IPS-20b (cell line): ENCODE results near the gene PAX6.

Source experiments
- H3K27ac ChIP-seq: one replicate; pipeline ENCODE4 v1.5.1; 2013; ENCODE audit warnings: low read length
- H3K27me3 ChIP-seq: 2 replicates; pipeline ENCODE4 v1.6.1; 2013; ENCODE audit warnings: mild to moderate bottlenecking, low read length, inconsistent platforms; ENCODE audit not compliant: insufficient read depth
- H3K36me3 ChIP-seq: 2 replicates; pipeline ENCODE4 v1.6.1; 2013; ENCODE audit warnings: low read depth, mild to moderate bottlenecking, inconsistent platforms, low read length, moderate library complexity; ENCODE audit not compliant: insufficient read depth
- H3K4me1 ChIP-seq: 2 replicates; pipeline ENCODE4 v1.6.1; 2013; ENCODE audit warnings: mild to moderate bottlenecking, control low read depth, inconsistent platforms, low read length, moderate library complexity; ENCODE audit not compliant: insufficient read depth
- H3K4me3 ChIP-seq: 2 replicates; pipeline ENCODE4 v1.5.1; 2013; ENCODE audit warnings: mild to moderate bottlenecking, low read length, inconsistent platforms
- H3K9ac ChIP-seq: 2 replicates; pipeline ENCODE4 v1.6.1; 2013; ENCODE audit warnings: low read depth, mild to moderate bottlenecking, inconsistent platforms, low read length, moderate library complexity
- H3K9me3 ChIP-seq: 2 replicates; pipeline ENCODE4 v1.6.1; 2013; ENCODE audit warnings: mild to moderate bottlenecking, low read depth, low read length, inconsistent platforms; ENCODE audit not compliant: insufficient read depth

PAX6 gene

DNA sequence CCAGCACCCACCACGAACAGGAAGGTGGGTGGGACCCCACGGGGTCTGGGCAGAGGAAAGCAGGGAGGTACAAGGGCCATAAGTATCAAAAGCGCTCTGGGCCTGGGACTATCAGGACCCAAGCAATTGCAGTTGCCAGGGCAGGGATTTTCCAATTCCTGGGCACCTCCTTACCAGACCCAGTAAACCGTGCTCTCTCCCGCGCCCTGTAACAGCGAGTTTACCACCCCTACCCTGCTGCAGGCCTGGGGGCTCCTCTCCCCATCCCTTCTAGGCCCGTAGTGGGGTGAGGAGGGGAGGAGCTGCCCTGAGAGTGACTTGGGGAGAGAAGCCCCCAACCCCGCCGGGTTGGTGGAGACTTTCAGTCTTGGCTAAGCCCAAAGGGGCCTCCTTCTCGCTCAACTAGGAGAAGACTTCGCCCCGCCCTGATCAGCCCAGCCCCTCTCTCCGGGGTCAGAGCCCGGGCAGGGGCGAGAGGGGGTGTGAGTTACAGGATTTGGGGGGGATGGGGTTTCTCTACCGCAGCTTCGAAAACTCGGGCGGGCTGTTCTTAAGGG lies 5.4 kb downstream of the PAX6 start:
- peak overlapping the region; percentile 43 for H3K4me3 ChIP-seq
- H3K36me3 ChIP-seq: no peaks in the 10 kb centered on the region
- peaks cover 100% of the 10 kb centered on the region for H3K27me3 ChIP-seq
- H3K9me3 ChIP-seq: no peaks in the 10 kb centered on the region; the same call in 1 of the 2 replicates
- no peak overlapping the region for H3K27ac ChIP-seq
- peaks cover 30% of the 10 kb centered on the region; the same call in 1 of the 2 replicates for H3K4me1 ChIP-seq
- no peak overlapping the region for H3K9ac ChIP-seq

DNA sequence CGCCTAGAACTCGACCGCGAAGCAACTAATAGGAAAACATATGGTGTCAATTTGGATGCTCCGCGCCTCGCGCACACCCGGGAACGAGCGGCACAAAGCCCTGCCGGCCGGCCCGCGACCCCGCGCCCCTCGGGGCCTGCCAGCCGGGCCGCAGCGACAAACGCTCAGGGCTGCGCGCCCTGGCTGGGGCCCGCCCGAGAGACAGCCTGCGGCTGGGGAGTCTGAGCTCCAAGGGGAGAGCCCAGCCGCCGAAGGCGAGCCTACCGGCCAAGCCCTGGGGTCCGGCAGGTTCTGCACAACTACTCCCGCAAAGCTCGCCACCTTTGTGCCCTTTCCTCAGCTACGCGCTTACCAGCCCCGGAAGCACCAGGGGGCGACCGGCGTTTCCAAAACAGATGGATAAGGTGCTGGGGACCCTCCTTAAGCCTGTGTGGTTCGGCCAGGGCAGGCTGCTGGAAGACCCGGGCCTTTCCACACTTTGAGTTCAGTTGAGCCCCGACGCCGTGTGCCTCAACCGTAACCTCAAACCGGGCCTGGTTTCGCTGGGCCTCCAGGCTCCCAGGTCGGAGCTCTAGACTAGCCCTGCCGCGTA lies 6.0 kb downstream of the PAX6 start:
- H3K9me3 ChIP-seq: no peaks in the 10 kb centered on the region; the same call in 1 of the 2 replicates
- H3K4me1 ChIP-seq: peaks cover 29% of the 10 kb centered on the region; the same call in 1 of the 2 replicates
- H3K27me3 ChIP-seq: peaks cover 100% of the 10 kb centered on the region
- H3K27ac ChIP-seq: no peak overlapping the region
- H3K4me3 ChIP-seq: peak overlapping the region; percentile 43
- H3K36me3 ChIP-seq: no peaks in the 10 kb centered on the region
- no peak overlapping the region for H3K9ac ChIP-seq

DNA sequence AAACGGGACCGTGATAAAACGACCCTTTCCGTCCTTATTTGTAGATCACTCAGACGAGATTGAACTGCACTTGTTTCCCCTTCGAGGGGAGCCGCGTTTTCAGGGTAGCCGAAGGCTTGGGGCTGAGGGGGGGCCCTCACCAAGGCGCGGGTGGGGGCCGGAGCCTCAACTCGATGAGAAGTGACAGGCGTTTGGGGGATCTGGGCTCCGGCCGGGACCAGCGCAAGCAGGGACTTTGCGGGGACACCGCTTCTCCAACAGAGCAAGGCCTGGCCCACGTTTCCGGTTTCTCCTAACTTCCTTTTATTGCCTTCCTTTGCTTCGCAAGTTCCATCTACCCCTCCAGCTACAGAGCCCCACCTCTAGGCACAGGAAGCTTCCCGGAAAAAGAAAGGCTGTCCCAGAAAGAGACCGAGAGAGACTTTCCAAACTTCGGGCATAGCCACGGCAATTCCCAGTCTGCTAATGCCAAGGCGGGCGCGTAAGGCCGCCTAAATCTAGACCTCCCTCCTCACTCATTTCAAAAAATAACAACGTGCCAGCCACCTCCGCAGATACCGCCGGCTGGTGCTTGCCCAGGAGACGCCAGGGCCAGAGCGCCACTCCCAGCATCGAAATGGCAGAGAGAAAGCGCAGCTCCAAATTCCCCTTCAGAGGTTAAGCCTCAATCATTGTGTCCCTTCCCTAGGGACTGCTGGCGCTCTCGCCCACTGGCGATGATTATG lies 6.6 kb downstream of the PAX6 start:
- H3K36me3 ChIP-seq: no peaks in the 10 kb centered on the region
- no peak overlapping the region for H3K27ac ChIP-seq
- peaks cover 30% of the 10 kb centered on the region; the same call in 1 of the 2 replicates for H3K4me1 ChIP-seq
- peak overlapping the region; percentile 43; the same call in 1 of the 2 replicates for H3K4me3 ChIP-seq
- H3K9ac ChIP-seq: no peak overlapping the region
- no peaks in the 10 kb centered on the region; the same call in 1 of the 2 replicates for H3K9me3 ChIP-seq
- peaks cover 100% of the 10 kb centered on the region for H3K27me3 ChIP-seq

DNA sequence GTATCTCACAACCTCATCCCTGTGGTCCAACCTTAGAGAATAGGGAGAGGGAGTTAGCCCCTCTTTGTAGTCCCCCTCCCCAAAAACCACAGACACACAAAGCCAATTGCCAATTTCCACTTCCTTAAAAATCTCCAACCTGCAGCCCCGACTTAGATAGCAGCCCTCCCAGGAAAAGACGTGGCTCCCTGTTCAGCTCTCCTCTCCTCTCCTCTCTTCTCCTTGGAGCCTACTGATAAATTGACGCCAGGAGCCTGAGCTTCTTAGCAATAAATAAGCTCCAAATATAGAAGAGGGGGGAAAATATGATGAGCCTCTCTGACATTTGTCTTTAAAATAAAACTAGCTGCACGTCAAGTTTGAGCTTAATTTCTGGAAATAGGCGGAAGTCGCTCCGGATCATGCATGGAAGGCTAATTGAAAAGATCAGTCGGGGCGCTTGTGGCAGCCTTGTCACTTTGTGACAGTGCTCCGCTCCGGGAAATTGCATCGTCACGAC lies 7.3 kb downstream of the PAX6 start:
- Histone ChIP-seq H3K4me3 (no peak overlapping the region; the same call in 1 of the 2 replicates), H3K9me3 (no peaks in the 10 kb centered on the region; the same call in 1 of the 2 replicates), H3K27me3 (peaks cover 100% of the 10 kb centered on the region), H3K9ac (no peak overlapping the region), H3K36me3 (no peaks in the 10 kb centered on the region), H3K4me1 (peaks cover 29% of the 10 kb centered on the region; the same call in 1 of the 2 replicates), H3K27ac (no peak overlapping the region)

DNA sequence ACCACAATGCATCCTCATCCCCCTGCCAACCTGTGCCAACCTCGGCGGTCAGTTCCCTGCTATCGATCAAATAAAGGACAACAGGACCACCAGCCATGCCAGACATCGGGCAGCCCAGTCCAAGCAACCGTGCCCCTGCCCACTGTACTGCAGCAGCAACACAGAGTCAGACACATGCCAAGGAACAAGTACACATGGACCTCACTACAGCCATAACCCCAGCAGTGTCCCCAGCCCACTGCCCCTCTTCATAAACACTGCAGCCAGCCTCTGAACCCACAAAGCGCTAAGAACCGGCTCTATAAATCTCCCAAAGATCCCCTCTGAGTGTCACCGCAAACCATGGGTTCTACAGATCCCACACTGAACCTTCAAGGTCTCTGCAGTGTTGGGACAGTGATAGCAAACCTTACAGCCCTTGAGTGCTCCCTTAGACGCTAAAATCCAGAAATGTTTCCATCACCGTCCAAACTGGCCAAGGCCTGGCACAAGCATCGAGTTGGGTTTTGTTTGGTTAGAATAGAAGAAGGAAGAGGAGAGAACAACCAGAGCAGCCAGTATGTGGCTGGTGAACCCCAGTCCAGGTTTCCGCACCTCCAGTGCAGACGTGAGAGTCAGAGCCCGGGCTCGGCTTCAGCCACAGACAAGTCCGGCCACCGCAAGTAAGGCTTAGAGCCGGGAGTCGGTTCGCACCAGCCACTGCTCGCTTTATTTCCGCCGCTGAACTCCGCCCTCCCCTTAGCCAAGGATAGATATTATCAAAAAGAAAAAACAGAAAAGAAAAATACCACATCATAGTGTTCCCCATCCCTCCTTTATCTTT lies 7.9 kb downstream of the PAX6 start:
- Histone ChIP-seq H3K4me1 (peaks cover 25% of the 10 kb centered on the region; the same call in 1 of the 2 replicates), H3K9ac (no peak overlapping the region), H3K27me3 (peaks cover 100% of the 10 kb centered on the region), H3K9me3 (no peaks in the 10 kb centered on the region; the same call in 1 of the 2 replicates), H3K27ac (no peak overlapping the region), H3K4me3 (no peak overlapping the region), H3K36me3 (no peaks in the 10 kb centered on the region)

DNA sequence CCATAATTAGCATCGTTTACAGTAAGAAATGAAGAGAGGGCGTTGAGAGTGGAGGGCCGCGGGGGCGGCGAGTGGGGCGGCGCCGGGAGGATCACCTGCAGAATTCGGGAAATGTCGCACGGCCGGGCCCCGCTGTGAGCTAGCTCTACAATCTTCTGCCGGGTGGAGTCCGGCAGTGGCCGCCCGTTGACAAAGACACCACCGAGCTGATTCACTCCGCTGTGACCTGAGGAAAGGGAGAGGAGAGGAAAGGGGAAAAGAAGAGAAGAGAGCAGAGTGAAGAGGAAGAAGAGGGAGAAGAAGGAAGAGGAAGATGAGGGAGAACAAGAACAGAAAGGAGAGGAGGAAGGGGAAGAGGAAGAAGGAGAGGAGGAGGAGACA lies 8.5 kb downstream of the PAX6 start:
- H3K27me3 ChIP-seq: peaks cover 100% of the 10 kb centered on the region
- no peaks in the 10 kb centered on the region; the same call in 1 of the 2 replicates for H3K9me3 ChIP-seq
- H3K36me3 ChIP-seq: no peaks in the 10 kb centered on the region
- no peak overlapping the region for H3K4me3 ChIP-seq
- H3K27ac ChIP-seq: no peak overlapping the region
- no peak overlapping the region for H3K9ac ChIP-seq
- peaks cover 23% of the 10 kb centered on the region; the same call in 1 of the 2 replicates for H3K4me1 ChIP-seq

DNA sequence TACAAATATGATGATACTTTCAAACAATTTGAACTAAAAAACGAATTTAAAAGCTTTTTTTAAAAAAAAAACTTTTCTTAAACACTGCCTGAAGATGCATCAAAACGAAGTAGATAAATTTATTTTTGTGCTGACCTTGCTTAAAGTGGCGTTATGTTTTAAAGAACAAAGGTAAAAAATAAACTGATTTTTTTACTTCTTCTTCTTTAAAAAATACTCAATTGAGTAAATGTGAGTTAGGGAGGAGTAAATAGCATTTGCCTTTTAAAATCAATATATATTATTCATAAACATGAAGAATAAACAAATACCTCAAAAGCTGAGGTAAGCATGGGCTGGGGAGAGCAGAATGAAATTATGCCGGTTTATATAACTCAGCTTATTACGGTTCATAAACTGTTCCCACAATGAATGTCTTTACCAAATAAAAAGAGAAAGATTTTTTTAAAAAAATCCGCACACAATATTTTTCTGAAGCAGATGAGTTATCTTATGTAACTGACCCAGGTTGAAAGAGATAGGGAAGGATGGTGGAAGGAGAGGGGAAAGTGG lies 9.0 kb downstream of the PAX6 start:
- H3K27me3 ChIP-seq: peaks cover 100% of the 10 kb centered on the region
- no peak overlapping the region for H3K27ac ChIP-seq
- no peak overlapping the region for H3K9ac ChIP-seq
- no peak overlapping the region for H3K4me3 ChIP-seq
- H3K36me3 ChIP-seq: no peaks in the 10 kb centered on the region
- peaks cover 26% of the 10 kb centered on the region; the same call in 1 of the 2 replicates for H3K4me1 ChIP-seq
- no peaks in the 10 kb centered on the region; the same call in 1 of the 2 replicates for H3K9me3 ChIP-seq

DNA sequence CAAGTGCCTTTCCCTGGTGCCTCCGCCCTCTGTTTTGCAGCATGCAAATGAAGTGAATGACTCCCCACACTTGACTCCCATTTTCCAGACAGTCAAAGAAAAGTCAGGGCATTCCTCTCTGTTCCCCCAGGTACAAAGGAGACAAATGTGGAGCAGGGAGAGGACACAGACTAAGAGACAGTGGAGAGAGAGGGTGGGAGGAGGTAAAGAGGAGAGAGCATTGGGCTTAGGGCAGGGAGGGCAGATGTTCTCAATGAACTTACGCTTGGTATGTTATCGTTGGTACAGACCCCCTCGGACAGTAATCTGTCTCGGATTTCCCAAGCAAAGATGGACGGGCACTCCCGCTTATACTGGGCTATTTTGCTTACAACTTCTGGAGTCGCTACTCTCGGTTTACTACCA lies 9.8 kb downstream of the PAX6 start:
- H3K27me3 ChIP-seq: peaks cover 100% of the 10 kb centered on the region
- no peaks in the 10 kb centered on the region; the same call in 1 of the 2 replicates for H3K9me3 ChIP-seq
- H3K27ac ChIP-seq: no peak overlapping the region
- no peak overlapping the region for H3K9ac ChIP-seq
- no peak overlapping the region for H3K4me3 ChIP-seq
- no peaks in the 10 kb centered on the region for H3K36me3 ChIP-seq
- peaks cover 25% of the 10 kb centered on the region; the same call in 1 of the 2 replicates for H3K4me1 ChIP-seq

DNA sequence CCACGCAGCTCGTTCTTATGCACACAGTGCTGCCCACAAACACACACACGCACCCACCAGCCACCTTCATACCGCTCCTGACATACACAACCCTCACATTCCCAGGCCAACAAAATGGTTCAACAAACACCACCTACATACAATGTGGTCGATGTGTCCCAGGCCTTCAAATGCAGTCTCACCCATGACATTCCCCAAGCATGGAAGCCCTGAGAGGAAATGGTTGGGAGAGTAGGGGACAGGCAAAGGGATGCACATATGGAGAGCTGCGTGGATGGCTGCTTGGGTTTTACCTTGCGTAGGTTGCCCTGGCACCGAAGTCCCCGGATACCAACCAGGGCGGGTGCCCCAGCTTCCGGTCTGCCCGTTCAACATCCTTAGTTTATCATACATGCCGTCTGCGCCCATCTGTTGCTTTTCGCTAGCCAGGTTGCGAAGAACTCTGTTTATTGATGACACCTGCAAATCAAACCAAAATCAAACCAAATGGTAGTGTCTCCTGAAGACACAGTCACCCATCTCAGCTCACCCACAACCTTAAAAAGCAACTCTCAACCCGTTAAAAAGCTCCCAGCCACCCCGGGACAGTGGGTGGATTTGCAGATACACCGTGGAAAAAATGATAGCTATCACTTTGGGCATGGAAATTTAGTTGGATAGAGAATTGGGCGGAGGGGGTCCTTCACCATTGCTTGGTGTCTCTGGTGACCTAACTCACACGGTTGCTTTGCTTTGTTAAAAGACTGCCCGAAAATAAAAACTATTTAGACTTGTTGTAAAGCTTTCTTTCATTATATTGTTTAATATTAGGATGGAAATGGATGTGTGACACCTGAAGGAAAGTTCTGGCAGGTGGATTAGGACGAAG lies 10.5 kb downstream of the PAX6 start:
- no peaks in the 10 kb centered on the region; the same call in 1 of the 2 replicates for H3K9me3 ChIP-seq
- no peak overlapping the region for H3K27ac ChIP-seq
- H3K27me3 ChIP-seq: peaks cover 100% of the 10 kb centered on the region

More for the DNA sequence above, 10.5 kb downstream of the PAX6 start:
- Histone ChIP-seq H3K4me3 (no peak overlapping the region), H3K9ac (no peak overlapping the region), H3K4me1 (peaks cover 23% of the 10 kb centered on the region; the same call in 1 of the 2 replicates), H3K36me3 (no peaks in the 10 kb centered on the region)
